Cardiac fibroblast (primary cell): ENCODE data around the gene MMP10.
"Not testable (repeated sequence)": the region's sequence is repeated elsewhere in the genome, so short reads cannot be mapped to it uniquely, and the experiment has no call there.

ENCODE experiments used
- DNase-seq, 2 donors: peaks; one replicate each; pipeline versions ENCODE4 v3.0.0 to v3.0.0-alpha.2; 2010; ENCODE audit warnings: low read depth in 2 of 2
- H3K4me3 ChIP-seq, 2 donors: replicated peaks in 1 of 2; 1 replicate in 1 of 2; 2 replicates in 1 of 2; pipeline ENCODE4 v1.5.1; 2011; ENCODE audit warnings: low read depth in 2 of 2, low read length in 2 of 2, mild to moderate bottlenecking in 2 of 2, moderate library complexity in 1 of 2
- CTCF ChIP-seq: IDR thresholded peaks from one replicate; pipeline ENCODE4 v1.5.1; 2011; ENCODE audit warnings: low read depth, mild to moderate bottlenecking, low read length, inconsistent platforms

MMP10 gene

GRCh38 chr11:102760344-102761035, 19.9 kb downstream of the MMP10 start:
- TF ChIP-seq CTCF = no peak
- DNase-seq = peak; percentile 74 to 97
- H3K4me3 ChIP-seq = no peak overlapping the region

- no peak for TF ChIP-seq CTCF
- H3K4me3 ChIP-seq = no peak overlapping the region
- DNase-seq = peak; percentile 45 to 92
These were observed 22.4 kb downstream of the MMP10 start for GRCh38 chr11:102757823-102758549.

- TF ChIP-seq CTCF = no peak
- no peak for DNase-seq
These were observed 27.2 kb downstream of the MMP10 start for GRCh38 chr11:102753267-102753666.

GRCh38 chr11:102751673-102752072, 28.8 kb downstream of the MMP10 start:
- no peak for TF ChIP-seq CTCF
- no peak overlapping the region for H3K4me3 ChIP-seq
- DNase-seq = no peak

More at GRCh38 chr11:102753267-102753666, 27.2 kb downstream of the MMP10 start:
- no peak overlapping the region for H3K4me3 ChIP-seq

GRCh38 chr11:102749101-102749722, 31.2 kb downstream of the MMP10 start:
- no peak overlapping the region for H3K4me3 ChIP-seq
- TF ChIP-seq CTCF = no peak
- no peak for DNase-seq

- H3K4me3 ChIP-seq, DNase-seq: not testable (repeated sequence)
These were observed 33.5 kb downstream of the MMP10 start for GRCh38 chr11:102746746-102747578.
